Lower lobe of right lung (tissue), 2 donors: ENCODE measurements around the gene CDC42EP2. TPM values are rescaled to one million over a fixed set of nuclear protein-coding genes. Genes with fewer than 3 reads are reported as not detected.

ENCODE experiments used
- ATAC-seq, 2 donors: fragments of 200-7000 bp; cut with Tn5 transposase; one replicate each; pipeline ENCODE4 v1.9.1; 2020 to 2022; ENCODE audit warnings: mild to moderate bottlenecking in 2 of 2, moderate library complexity in 2 of 2
- DNase-seq: peaks from one replicate; pipeline ENCODE4 v3.0.0-alpha.2; 2020
- H3K27ac ChIP-seq: fragments of 200-600 bp; one replicate; pipeline ENCODE4 v1.8.0; 2022
- H3K27me3 ChIP-seq: fragments of 200-600 bp; one replicate; pipeline ENCODE4 v1.8.0; 2022; ENCODE audit warnings: low read depth
- H3K36me3 ChIP-seq: fragments of 200-600 bp; one replicate; pipeline ENCODE4 v1.8.0; 2022; ENCODE audit warnings: mild to moderate bottlenecking
- H3K4me1 ChIP-seq: fragments of 200-600 bp; one replicate; pipeline ENCODE4 v1.8.0; 2022
- H3K4me3 ChIP-seq: fragments of 200-600 bp; one replicate; pipeline ENCODE4 v1.8.0; 2022; ENCODE audit warnings: mild to moderate bottlenecking
- H3K9me3 ChIP-seq: fragments of 200-600 bp; one replicate; pipeline ENCODE4 v1.8.0; 2022
- intact Hi-C: fragments of 100-400 bp; cut with DNase I; formaldehyde crosslinking; loops from one replicate; pipeline ENCODE4 v1.11.0; 2022
- total RNA-seq: library from RNA; stranded (reverse); fragmentation: NEBNext Ultra II Directional; extraction: Animal tissue kit (Norgen Biotek cat#: 25700); gene quantifications from one replicate; pipeline ENCODE4 v1.2.1, GENCODE V29; 2021
- TF ChIP-seq, protein P1 (sequence below): fragments of 200-600 bp; IDR thresholded peaks from one replicate; pipeline ENCODE4 v1.8.0; 2022; ENCODE audit warnings: antibody characterized with exemption, mild to moderate bottlenecking
- donor health status: DM: no; HTN: yes; CAD: no; lungs with severe emphysema.

The CDC42EP2 gene
- total RNA-seq, 1 donor from 2014 or later, result 17.0 TPM

- Histone ChIP-seq H3K36me3 (peaks cover 88% of the 10 kb centered on the region), H3K4me1 (no peaks in the 10 kb centered on the region), H3K27ac (no peak overlapping the region), H3K27me3 (no peaks in the 10 kb centered on the region), H3K9me3 (no peaks in the 10 kb centered on the region), H3K4me3 (no peak overlapping the region)
- ATAC-seq, result no peak
- DNase-seq, result no peak
- intact Hi-C loops, result no loop called here
- TF ChIP-seq, protein P1, sequence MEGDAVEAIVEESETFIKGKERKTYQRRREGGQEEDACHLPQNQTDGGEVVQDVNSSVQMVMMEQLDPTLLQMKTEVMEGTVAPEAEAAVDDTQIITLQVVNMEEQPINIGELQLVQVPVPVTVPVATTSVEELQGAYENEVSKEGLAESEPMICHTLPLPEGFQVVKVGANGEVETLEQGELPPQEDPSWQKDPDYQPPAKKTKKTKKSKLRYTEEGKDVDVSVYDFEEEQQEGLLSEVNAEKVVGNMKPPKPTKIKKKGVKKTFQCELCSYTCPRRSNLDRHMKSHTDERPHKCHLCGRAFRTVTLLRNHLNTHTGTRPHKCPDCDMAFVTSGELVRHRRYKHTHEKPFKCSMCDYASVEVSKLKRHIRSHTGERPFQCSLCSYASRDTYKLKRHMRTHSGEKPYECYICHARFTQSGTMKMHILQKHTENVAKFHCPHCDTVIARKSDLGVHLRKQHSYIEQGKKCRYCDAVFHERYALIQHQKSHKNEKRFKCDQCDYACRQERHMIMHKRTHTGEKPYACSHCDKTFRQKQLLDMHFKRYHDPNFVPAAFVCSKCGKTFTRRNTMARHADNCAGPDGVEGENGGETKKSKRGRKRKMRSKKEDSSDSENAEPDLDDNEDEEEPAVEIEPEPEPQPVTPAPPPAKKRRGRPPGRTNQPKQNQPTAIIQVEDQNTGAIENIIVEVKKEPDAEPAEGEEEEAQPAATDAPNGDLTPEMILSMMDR, result no peak
Measured at GRCh38 chr11:65341856-65342255, 27.2 kb downstream of the CDC42EP2 start.

GRCh38 chr11:65351511-65351910 is 36.8 kb downstream of the CDC42EP2 start:
- Histone ChIP-seq H3K4me1 (peaks cover 22% of the 10 kb centered on the region), H3K9me3 (no peaks in the 10 kb centered on the region), H3K27me3 (peaks cover 5% of the 10 kb centered on the region), H3K4me3 (no peak overlapping the region), H3K36me3 (peaks cover 63% of the 10 kb centered on the region), H3K27ac (no peak overlapping the region)
- TF ChIP-seq, protein P1, result no peak
- no peak for DNase-seq
- intact Hi-C loops, result no loop called here
- no peak for ATAC-seq

DNA sequence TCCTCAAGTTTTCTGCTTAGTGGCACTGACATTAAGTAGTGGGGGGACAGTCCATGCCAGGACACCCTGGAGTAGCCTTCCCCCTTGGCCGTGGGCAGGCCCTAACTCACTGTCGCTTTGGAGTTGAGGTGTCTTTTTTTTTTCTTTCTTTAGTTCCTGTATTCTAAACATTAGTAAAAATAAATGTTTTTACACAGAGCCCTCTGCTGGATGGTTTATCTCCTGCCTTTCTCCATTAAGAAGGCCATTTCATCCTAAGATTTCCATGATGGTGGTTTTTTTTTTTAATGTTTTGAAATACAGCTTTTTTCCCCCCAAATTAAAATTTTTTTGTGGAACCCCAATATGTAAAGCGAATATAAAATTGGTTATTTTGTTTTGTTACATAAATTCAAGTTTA is 38.1 kb downstream of the CDC42EP2 start:
- Histone ChIP-seq H3K36me3 (peaks cover 51% of the 10 kb centered on the region), H3K4me3 (no peak overlapping the region), H3K27me3 (peaks cover 13% of the 10 kb centered on the region), H3K4me1 (peaks cover 22% of the 10 kb centered on the region), H3K9me3 (no peaks in the 10 kb centered on the region), H3K27ac (no peak overlapping the region)
- ATAC-seq, result no peak
- no peak for DNase-seq
- TF ChIP-seq, protein P1, result no peak
- intact Hi-C loops, result no loop called here

DNA sequence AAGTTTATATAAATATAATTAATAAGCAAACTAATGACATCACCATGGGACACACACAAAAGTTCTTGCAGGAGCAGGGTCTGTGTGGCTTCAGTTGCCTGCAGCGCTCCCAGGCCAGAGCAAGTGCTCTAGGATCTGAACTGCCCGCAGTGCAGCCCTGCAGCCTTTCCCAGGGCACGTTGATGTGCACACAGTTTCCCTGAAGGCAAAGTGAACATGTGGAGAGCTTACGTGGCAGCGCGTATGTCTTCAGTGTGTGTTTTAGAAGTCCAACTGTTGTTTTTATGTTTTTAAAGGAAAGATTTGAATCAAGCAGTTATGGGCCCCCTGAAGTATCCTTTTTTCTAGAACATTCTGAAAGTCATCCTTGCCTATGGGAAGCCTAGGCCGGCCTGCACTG is 38.7 kb downstream of the CDC42EP2 start:
- no peak overlapping the region for H3K4me3 ChIP-seq
- H3K27ac ChIP-seq, result no peak overlapping the region
- DNase-seq (no peak), ATAC-seq (no peak)
- TF ChIP-seq, protein P1, result no peak
- peaks cover 22% of the 10 kb centered on the region for H3K4me1 ChIP-seq
- H3K9me3 ChIP-seq, result no peaks in the 10 kb centered on the region
- intact Hi-C loops, result no loop called here
- peaks cover 13% of the 10 kb centered on the region for H3K27me3 ChIP-seq
- peaks cover 45% of the 10 kb centered on the region for H3K36me3 ChIP-seq

GRCh38 chr11:65353900-65354264 is 39.2 kb downstream of the CDC42EP2 start:
- peak overlapping the region; percentile 73 for H3K4me3 ChIP-seq
- ATAC-seq (peak in 1 of 2 donors; percentile 1), DNase-seq (no peak)
- H3K36me3 ChIP-seq, result peaks cover 40% of the 10 kb centered on the region
- peaks cover 13% of the 10 kb centered on the region for H3K27me3 ChIP-seq
- no peaks in the 10 kb centered on the region for H3K9me3 ChIP-seq
- intact Hi-C loops, result no loop called here
- peak overlapping the region; percentile 22 for H3K27ac ChIP-seq
- H3K4me1 ChIP-seq, result peaks cover 22% of the 10 kb centered on the region
- TF ChIP-seq, protein P1, result no peak
